ENCODE measurements around the gene WASHC4. TPM values are rescaled to one million over a fixed set of nuclear protein-coding genes. Genes with fewer than 3 reads are reported as not detected.

Gene WASHC4
- total and polyA plus RNA-seq, 2 donors (not counting 3 experiments of a cell fraction or from before 2014, with no cell fraction given), result 30.4 to 123 TPM

GRCh38 chr12:105138248-105138647, 30.7 kb downstream of the WASHC4 start:
- dilution Hi-C loops (cut with MboI; ENCODE audit: extremely low pct_ligation_motif_present, low sequenced_read_pairs) (no loop called here), intact Hi-C loops (cut with micrococcal nuclease) (loop anchor here (10.0 kb wide), 1 partner anchor 1193 kb away; no protein-coding TSS in a partner anchor)
- Histone ChIP-seq H3K27me3 (ENCODE audit: control insufficient read depth in 2 of 2, insufficient read depth in 2 of 2, low read length in 2 of 2) (no peaks in the 10 kb centered on the region), H3K9ac (replicated peaks; ENCODE audit: extremely low read depth, insufficient read depth, low read length) (no peak overlapping the region), H3K9me1 (replicated peaks; ENCODE audit: control insufficient read depth, extremely low read depth, insufficient read depth, low read length) (no peaks in the 10 kb centered on the region), H3K27ac (ENCODE audit: insufficient read depth, low read depth, low read length) (no peak overlapping the region), H3K36me3 (ENCODE audit: control insufficient read depth in 2 of 2, extremely low read depth in 1 of 2, insufficient read depth in 2 of 2, low read length in 2 of 2) (peaks cover 12 to 51% of the 10 kb centered on the region in 2 experiments), H3K79me2 (ENCODE audit: control insufficient read depth, insufficient read depth, low read length) (peaks cover 38% of the 10 kb centered on the region), H2AFZ (ENCODE audit: low read depth, low read length) (no peak overlapping the region), H3K4me1 (ENCODE audit: control insufficient read depth, extremely low read depth, insufficient read depth, low read length) (no peaks in the 10 kb centered on the region), H3K9me3 (replicated peaks; ENCODE audit: control insufficient read depth, insufficient read depth, low read length) (no peaks in the 10 kb centered on the region), H4K20me1 (replicated peaks; ENCODE audit: control insufficient read depth, extremely low read depth, insufficient read depth, low read length) (peaks cover 3% of the 10 kb centered on the region), H3K4me3 (replicated peaks in 1 of 3; ENCODE audit: insufficient read depth in 1 of 3, low read depth in 1 of 3, low read length in 3 of 3) (no peak overlapping the region), H3K4me2 (ENCODE audit: insufficient read depth, low read length) (no peak overlapping the region)
- TF ChIP-seq CTCF (IDR thresholded peaks at IDR 0.05; ENCODE audit: extremely low read depth in 1 of 2, insufficient read depth in 1 of 2, low read depth in 1 of 2, low read length in 2 of 2), result no peak
- TF ChIP-seq MAX (IDR thresholded peaks at IDR 0.05; ENCODE audit: insufficient read depth, insufficient read length), result no peak
- no peak for TF ChIP-seq POLR2AphosphoS5 (IDR thresholded peaks at IDR 0.05; ENCODE audit: insufficient read depth, low read depth, low read length)
- no peak for TF ChIP-seq MYC (IDR thresholded peaks at IDR 0.05; ENCODE audit: low read depth, low read length)
- no peak for TF ChIP-seq POLR2A (IDR thresholded peaks at IDR 0.05; ENCODE audit: low read depth, low read length)
- no peak for TF ChIP-seq JUN (IDR thresholded peaks at IDR 0.05; ENCODE audit: borderline replicate concordance, insufficient read depth, insufficient read length, low read depth)
- TF ChIP-seq GATA2 (IDR thresholded peaks at IDR 0.05; ENCODE audit: insufficient read depth, insufficient read length, low read depth, low read length), result no peak
- no TSS peak for BruUV-seq (replicated peaks)
- DNase-seq (ENCODE audit: low read depth, low spot score) (no peak), FAIRE-seq (no peak)
- CTCF ChIA-PET, result interaction anchor here (1.0 to 1.2 kb wide), 3 partner anchors 10 to 27 kb away, joined by 3 to 4 read pairs (median 3); no protein-coding TSS in a partner anchor
- POLR2A ChIA-PET, result no interaction called here
